T-helper 1 cell treated with Interleukin-12 subunit alpha and Interleukin-12 subunit beta and Interleukin-4 antibody, amounts not matched to agents 30 μg/mL and 1 μg/mL, for 36 hours (primary cell): ENCODE data around the gene VPS13D.
A peak's percentile ranks its signal among the peaks of the same experiment; 100 is the strongest.
"Not testable (repeated sequence)": the region's sequence is repeated elsewhere in the genome, so short reads cannot be mapped to it uniquely, and the experiment has no call there.

Experiments used
- H3K27ac Mint-ChIP-seq: one replicate; pipeline ENCODE4 v1.8.0; 2021; ENCODE audit warnings: mild to moderate bottlenecking, mixed read lengths
- H3K27me3 Mint-ChIP-seq: one replicate; pipeline ENCODE4 v1.8.0; 2021; ENCODE audit warnings: low read depth, mixed read lengths
- H3K36me3 Mint-ChIP-seq: one replicate; pipeline ENCODE4 v1.8.0; 2021; ENCODE audit warnings: low read depth, mixed read lengths
- H3K4me1 Mint-ChIP-seq: one replicate; pipeline ENCODE4 v1.8.0; 2021; ENCODE audit warnings: low read depth, mixed read lengths
- H3K4me3 Mint-ChIP-seq: one replicate; pipeline ENCODE4 v1.8.0; 2021; ENCODE audit warnings: mild to moderate bottlenecking, moderate library complexity, mixed read lengths
- H3K9me3 Mint-ChIP-seq: one replicate; pipeline ENCODE4 v1.8.0; 2021; ENCODE audit warnings: mixed read lengths

Gene VPS13D

GRCh38 chr1:12206792-12207424, 22.9 kb upstream of the VPS13D start:
- H3K4me3 Mint-ChIP-seq, result no peak overlapping the region
- H3K4me1 Mint-ChIP-seq, result peaks cover 49% of the 10 kb centered on the region
- H3K36me3 Mint-ChIP-seq, result peaks cover 43% of the 10 kb centered on the region
- no peaks in the 10 kb centered on the region for H3K9me3 Mint-ChIP-seq
- H3K27me3 Mint-ChIP-seq, result no peaks in the 10 kb centered on the region
- peak overlapping the region; percentile 41 for H3K27ac Mint-ChIP-seq

GRCh38 chr1:12208271-12208670, 21.6 kb upstream of the VPS13D start:
- peaks cover 33% of the 10 kb centered on the region for H3K36me3 Mint-ChIP-seq

GRCh38 chr1:12208764-12209494, 20.9 kb upstream of the VPS13D start:
- no peak overlapping the region for H3K4me3 Mint-ChIP-seq
- no peaks in the 10 kb centered on the region for H3K9me3 Mint-ChIP-seq
- H3K36me3 Mint-ChIP-seq, result peaks cover 29% of the 10 kb centered on the region
- H3K27me3 Mint-ChIP-seq, result no peaks in the 10 kb centered on the region
- H3K27ac Mint-ChIP-seq, result peak overlapping the region; percentile 67
- H3K4me1 Mint-ChIP-seq, result peaks cover 35% of the 10 kb centered on the region

More at GRCh38 chr1:12208271-12208670, 21.6 kb upstream of the VPS13D start:
- H3K27me3 Mint-ChIP-seq, result no peaks in the 10 kb centered on the region
- H3K27ac Mint-ChIP-seq, result peak overlapping the region; percentile 67
- H3K9me3 Mint-ChIP-seq, result no peaks in the 10 kb centered on the region
- peaks cover 41% of the 10 kb centered on the region for H3K4me1 Mint-ChIP-seq
- H3K4me3 Mint-ChIP-seq, result no peak overlapping the region

GRCh38 chr1:12209495-12209832, 20.4 kb upstream of the VPS13D start:
- H3K36me3 Mint-ChIP-seq, result peaks cover 29% of the 10 kb centered on the region
- H3K4me3 Mint-ChIP-seq, result no peak overlapping the region
- H3K27ac Mint-ChIP-seq, result no peak overlapping the region
- no peaks in the 10 kb centered on the region for H3K9me3 Mint-ChIP-seq
- peaks cover under 1% of the 10 kb centered on the region for H3K27me3 Mint-ChIP-seq
- peaks cover 30% of the 10 kb centered on the region for H3K4me1 Mint-ChIP-seq

- Mint-ChIP-seq H3K9me3 (no peaks in the 10 kb centered on the region), H3K36me3 (peaks cover 3% of the 10 kb centered on the region), H3K27me3 (peaks cover 15% of the 10 kb centered on the region), H3K4me1 (peaks cover 4% of the 10 kb centered on the region), H3K27ac (no peak overlapping the region), H3K4me3 (no peak overlapping the region)
Observed at GRCh38 chr1:12215118-12215961, 14.5 kb upstream of the VPS13D start.

GRCh38 chr1:12219800-12220199, 10.0 kb upstream of the VPS13D start:
- H3K27me3 Mint-ChIP-seq, result peaks cover 27% of the 10 kb centered on the region

GRCh38 chr1:12220890-12221289, 8.9 kb upstream of the VPS13D start:
- Mint-ChIP-seq H3K9me3 (peaks cover 5% of the 10 kb centered on the region), H3K27ac (no peak overlapping the region), H3K4me3 (no peak overlapping the region), H3K27me3 (peaks cover 21% of the 10 kb centered on the region), H3K36me3 (peaks cover 7% of the 10 kb centered on the region), H3K4me1 (no peaks in the 10 kb centered on the region)

More at GRCh38 chr1:12219800-12220199, 10.0 kb upstream of the VPS13D start:
- H3K36me3 Mint-ChIP-seq, result peaks cover 7% of the 10 kb centered on the region
- no peak overlapping the region for H3K27ac Mint-ChIP-seq
- H3K4me3 Mint-ChIP-seq, result no peak overlapping the region
- no peaks in the 10 kb centered on the region for H3K4me1 Mint-ChIP-seq
- H3K9me3 Mint-ChIP-seq, result peaks cover 5% of the 10 kb centered on the region

GRCh38 chr1:12222700-12223099, 7.1 kb upstream of the VPS13D start:
- peaks cover 17% of the 10 kb centered on the region for H3K27me3 Mint-ChIP-seq
- H3K9me3 Mint-ChIP-seq, H3K36me3 Mint-ChIP-seq, H3K4me1 Mint-ChIP-seq, H3K27ac Mint-ChIP-seq, H3K4me3 Mint-ChIP-seq: not testable (repeated sequence)

- not testable (repeated sequence) for H3K4me3 Mint-ChIP-seq, H3K36me3 Mint-ChIP-seq, H3K9me3 Mint-ChIP-seq, H3K4me1 Mint-ChIP-seq, H3K27ac Mint-ChIP-seq
- H3K27me3 Mint-ChIP-seq, result peaks cover 20% of the 10 kb centered on the region
Observed at GRCh38 chr1:12224092-12224491, 5.7 kb upstream of the VPS13D start.

GRCh38 chr1:12228979-12229378, 851 bp upstream of the VPS13D start:
- Mint-ChIP-seq H3K9me3 (no peaks in the 10 kb centered on the region), H3K27me3 (peaks cover 5% of the 10 kb centered on the region), H3K4me1 (peaks cover 10% of the 10 kb centered on the region), H3K36me3 (no peaks in the 10 kb centered on the region), H3K27ac (no peak overlapping the region), H3K4me3 (no peak overlapping the region)

GRCh38 chr1:12229386-12229834, 420 bp upstream of the VPS13D start:
- Mint-ChIP-seq H3K9me3 (no peaks in the 10 kb centered on the region), H3K4me3 (peak overlapping the region; percentile 70), H3K4me1 (peaks cover 10% of the 10 kb centered on the region), H3K36me3 (no peaks in the 10 kb centered on the region), H3K27me3 (peaks cover 3% of the 10 kb centered on the region), H3K27ac (no peak overlapping the region)

- peak overlapping the region; percentile 88 for H3K4me3 Mint-ChIP-seq
- peaks cover 3% of the 10 kb centered on the region for H3K27me3 Mint-ChIP-seq
- H3K36me3 Mint-ChIP-seq, result peaks cover 6% of the 10 kb centered on the region
- H3K9me3 Mint-ChIP-seq, result no peaks in the 10 kb centered on the region
- peak overlapping the region; percentile 49 for H3K27ac Mint-ChIP-seq
- H3K4me1 Mint-ChIP-seq, result peaks cover 12% of the 10 kb centered on the region
Observed at GRCh38 chr1:12230549-12231275, 882 bp downstream of the VPS13D start.

- no peaks in the 10 kb centered on the region for H3K9me3 Mint-ChIP-seq
- H3K27me3 Mint-ChIP-seq, result peaks cover 3% of the 10 kb centered on the region
- H3K36me3 Mint-ChIP-seq, result peaks cover 10% of the 10 kb centered on the region
- H3K4me3 Mint-ChIP-seq, result peak overlapping the region; percentile 88
- no peak overlapping the region for H3K27ac Mint-ChIP-seq
- H3K4me1 Mint-ChIP-seq, result peaks cover 12% of the 10 kb centered on the region
Observed at GRCh38 chr1:12231276-12231595, 1.4 kb downstream of the VPS13D start.

GRCh38 chr1:12232221-12232620, 2.4 kb downstream of the VPS13D start:
- Mint-ChIP-seq H3K27ac (no peak overlapping the region), H3K4me3 (no peak overlapping the region), H3K9me3 (no peaks in the 10 kb centered on the region), H3K36me3 (peaks cover 10% of the 10 kb centered on the region), H3K4me1 (peaks cover 12% of the 10 kb centered on the region), H3K27me3 (peaks cover 3% of the 10 kb centered on the region)
